HT1080 (cell line): ENCODE results near the gene CNFN. TPM values are rescaled to one million over a fixed set of nuclear protein-coding genes. Genes with fewer than 3 reads are reported as not detected.
"Not testable (repeated sequence)": the region's sequence is repeated elsewhere in the genome, so short reads cannot be mapped to it uniquely, and the experiment has no call there.

Source experiments
- DNase-seq: peaks from one replicate; pipeline ENCODE4 v3.0.0-alpha.2; 2015; ENCODE audit warnings: low read depth
- small RNA-seq: library from RNA; depleted of rRNA; stranded (forward); fragments of <200 nt; gene quantifications from one replicate; pipeline ENCODE3, GENCODE V24; 2014
- total RNA-seq: library from RNA; depleted of rRNA; stranded (reverse); fragments of >200 nt; shearing (Covaris generic); gene quantifications from 2 replicates; pipeline ENCODE4 v1.2.3, GENCODE V29; 2014; rRNA removed

The CNFN gene
- total RNA-seq, 1 experiment from 2014 or later, result not detected

DNA sequence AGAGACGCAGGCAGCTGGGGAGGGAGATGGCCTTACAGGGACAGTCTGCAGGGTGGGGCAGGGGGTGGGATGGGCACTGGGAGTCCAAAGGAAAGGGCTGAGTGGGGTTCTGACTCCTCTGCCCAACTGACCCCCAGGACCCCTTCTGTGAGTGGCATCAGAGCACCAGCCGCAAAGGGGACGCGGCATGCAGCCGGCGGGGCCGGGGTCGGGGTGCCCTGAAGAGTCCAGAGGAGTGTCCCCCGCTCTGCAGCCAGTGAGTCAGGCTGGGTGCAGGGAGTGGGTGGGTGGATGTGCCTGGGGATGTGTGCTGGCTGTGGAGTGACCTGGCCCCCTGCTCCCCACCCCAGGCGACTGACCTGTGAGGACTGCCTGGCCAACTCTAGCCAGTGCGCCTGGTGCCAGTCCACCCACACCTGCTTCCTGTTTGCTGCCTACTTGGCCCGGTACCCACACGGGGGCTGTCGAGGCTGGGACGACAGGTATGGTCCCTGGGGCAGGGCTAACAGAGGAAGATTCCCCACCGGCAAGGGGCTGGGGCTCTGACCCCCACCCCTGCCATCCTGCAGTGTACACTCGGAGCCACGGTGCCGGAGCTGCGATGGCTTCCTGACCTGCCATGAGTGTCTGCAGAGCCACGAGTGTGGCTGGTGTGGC lies 38.9 kb downstream of the CNFN start:
- DNase-seq, result no peak

DNA sequence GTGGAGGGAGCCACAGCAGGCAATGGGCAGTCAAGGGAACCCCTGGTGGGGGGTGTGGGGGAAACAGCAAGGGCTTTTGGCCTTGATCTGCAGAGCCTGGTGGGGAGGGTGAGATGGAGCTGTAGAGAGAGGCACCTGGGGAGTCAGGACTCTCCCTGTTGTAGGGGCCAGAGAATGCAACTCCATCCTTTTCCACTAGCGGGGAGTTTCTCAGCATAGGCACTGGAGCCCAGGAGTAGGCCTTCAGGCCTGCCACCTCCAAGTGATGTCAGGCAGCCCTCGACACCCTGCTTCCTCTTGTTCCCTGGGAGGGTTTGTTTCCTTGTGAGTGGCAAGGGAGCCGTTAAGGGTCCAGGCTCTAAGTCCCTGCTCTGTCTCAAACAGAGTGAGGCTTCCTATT lies 39.7 kb downstream of the CNFN start:
- no peak for DNase-seq

DNA sequence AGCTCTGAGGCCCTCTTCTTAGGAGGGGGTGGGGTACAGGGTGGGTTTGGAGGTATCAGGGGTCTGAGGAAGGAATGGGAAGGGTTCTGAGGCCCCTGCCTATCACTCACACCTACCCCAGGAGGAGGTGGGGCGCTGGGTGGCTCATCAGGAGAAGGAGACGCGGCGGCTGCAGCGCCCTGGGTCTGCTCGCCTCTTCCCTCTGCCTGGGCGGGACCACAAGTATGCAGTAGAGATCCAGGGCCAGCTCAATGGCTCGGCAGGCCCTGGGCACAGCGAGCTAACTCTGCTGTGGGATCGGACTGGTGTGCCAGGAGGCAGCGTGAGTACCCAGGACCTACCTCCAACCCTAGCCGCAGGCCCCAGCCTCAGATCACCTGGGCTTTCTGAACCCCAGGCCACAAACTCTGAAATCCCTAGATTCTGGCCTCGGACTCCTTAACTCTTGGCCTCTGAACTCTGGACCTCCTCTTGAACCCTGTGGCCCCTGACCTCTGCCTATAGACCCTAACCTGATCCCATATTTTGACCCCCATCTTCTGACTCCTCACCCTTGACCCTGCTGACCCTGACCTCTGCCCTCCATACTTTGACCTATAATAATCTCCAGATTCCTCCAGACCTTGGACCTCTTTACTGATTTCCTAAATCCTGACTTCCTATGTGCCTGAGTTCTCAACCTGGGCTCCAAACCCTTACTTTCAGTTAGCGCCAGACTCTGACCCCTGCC lies 40.6 kb downstream of the CNFN start:
- DNase-seq, result no peak

DNA sequence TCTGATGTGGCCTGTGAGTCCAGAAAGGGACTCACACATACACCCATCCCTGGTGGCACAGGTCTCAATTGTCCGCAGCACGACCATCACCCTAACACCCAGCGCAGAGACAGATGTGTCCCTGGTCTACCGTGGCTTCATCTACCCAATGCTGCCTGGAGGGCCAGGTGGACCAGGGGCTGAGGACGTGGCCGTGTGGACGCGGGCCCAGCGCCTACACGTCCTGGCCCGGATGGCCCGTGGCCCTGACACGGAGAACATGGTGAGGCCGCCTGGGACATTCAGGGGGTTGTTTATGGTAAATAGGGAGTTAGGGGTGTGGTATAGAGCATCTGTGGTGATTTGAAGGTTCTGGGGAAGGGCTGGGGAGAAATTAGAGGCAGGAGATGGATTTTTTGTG lies 41.9 kb downstream of the CNFN start:
- no peak for DNase-seq

DNA sequence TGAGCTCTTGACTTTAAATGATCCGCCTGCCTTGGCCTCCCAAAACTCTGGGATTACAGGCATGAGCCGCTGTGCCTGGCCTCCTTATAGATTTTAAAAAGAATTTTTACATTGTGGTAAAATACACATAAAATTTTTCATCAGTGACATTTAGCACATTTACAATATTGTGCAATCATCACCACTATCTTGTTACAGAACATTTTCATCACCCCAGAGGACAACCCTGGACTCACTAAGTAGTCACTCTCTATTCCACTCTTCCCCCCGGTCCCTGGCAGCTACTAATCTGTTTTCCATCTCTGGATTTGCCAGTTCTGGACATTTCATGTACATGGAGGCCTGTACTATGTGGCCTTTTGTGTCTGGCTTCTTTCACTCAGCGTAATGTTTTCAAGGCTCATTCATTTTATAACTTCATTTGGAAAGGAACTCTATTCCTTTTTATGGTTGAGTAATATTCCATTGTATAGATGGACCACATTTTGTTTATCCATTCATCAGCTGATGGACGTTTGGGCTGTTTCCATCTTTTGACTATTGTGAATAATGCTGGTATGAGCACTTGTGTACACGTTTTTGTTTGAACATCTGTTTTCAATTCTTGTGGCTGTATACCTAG lies 44.8 kb downstream of the CNFN start:
- no peak for DNase-seq

DNA sequence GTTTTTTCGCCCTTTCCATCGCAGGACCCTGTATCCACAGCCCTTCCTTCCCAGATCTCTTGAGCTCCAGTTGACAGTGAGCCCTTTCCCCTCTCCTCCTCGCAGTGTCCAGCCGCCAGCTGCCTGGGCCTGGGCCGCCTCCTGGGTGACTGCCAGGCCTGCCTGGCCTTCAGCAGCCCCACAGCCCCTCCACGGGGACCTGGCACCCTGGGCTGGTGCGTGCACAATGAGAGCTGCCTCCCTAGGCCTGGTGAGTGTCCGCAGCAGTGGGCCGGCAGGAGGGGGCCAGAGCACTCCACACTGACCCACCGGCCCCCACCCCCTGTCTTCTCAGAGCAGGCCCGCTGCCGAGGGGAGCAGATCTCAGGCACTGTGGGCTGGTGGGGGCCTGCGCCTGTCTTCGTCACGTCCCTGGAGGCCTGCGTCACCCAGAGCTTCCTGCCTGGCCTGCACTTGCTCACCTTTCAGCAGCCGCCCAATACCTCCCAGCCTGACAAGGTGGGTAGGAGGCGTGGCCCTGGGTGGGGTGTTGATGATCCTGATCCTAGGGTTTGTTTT lies 45.7 kb downstream of the CNFN start:
- no peak for DNase-seq

DNA sequence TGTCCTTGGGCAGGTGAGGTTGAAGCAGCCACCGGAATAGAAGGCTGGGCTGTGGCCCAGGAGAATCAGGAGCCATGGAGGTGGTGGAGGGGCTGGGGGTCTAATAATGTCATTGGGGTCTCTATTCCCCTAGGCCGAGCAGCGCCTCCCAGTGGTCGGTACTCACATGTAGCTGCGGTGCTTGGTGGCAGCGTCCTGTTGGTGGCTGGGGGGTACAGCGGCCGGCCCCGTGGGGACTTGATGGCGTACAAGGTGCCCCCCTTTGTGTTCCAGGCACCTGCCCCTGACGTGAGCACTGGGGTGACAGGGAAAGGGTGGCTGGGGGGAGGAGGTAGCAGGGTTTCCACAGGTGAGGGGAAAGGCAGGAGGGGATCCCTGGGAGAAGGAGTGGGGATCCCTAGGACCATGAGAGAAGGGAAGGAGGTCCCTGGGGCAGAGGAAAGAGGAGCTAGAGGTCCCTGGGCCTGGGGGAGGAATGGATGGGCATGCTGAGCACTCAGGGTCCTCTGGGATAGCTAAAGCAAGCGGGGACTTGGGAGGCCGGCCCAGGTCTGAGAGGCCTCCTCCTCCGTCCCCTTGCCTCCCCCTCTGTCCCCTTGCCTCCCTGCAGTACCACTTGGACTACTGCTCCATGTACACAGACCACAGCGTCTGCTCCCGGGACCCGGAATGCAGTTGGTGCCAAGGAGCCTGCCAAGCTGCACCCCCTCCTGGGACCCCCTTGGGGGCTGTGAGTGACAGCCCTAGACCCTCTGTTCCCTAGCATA lies 46.6 kb downstream of the CNFN start:
- no peak for DNase-seq

DNA sequence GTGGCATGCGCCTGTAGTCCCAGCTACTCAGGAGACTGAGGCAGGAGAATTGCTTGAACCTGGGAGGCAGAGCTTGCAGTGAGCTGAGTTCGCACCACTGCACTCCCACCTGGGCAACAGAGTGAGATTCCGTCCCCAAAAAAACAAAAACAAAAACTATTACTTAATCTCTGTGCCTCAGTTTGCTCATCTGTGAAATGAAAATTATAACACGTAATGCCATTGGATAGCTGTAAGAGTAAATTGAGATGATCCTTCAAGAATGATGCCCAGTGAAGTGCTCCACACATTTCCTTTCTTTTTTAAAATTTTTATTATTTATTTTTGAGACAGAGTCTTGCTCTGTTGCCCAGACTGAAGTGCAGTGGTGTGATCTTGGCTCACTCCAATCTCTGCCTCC lies 50.2 kb downstream of the CNFN start:
- not testable (repeated sequence) for DNase-seq

DNA sequence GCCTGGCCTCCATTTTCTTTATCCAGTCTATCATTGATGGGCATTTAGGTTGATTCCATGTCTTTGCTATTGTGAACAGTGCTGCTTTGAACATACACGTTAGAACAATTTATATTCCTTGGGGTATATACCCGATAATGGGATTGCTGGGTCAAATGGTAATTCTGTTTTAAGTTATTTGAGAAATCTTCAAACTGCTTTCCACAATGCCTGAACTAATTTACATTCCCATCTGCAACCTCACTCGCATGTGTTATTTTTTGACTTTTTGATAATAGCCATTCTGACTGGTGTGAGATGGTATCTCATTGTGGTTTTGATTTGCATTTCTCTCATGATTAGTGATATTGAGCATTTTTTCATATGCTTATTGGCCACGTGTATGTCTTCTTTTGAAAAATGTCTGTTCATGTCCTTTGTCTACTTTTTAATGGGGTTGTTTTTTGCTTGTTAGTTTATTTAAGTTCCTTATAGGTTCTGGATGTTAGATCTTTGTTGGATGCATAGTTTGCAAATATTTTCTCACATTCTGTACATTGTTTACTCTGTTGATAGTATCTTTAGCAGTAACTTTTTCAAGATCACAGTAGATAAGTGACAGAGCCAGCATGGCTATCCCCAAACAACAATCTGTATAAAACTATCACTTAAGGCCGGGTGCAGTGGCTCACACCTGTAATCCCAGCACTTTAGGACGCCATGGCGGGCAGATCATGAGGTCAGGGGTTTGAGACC lies 50.8 kb downstream of the CNFN start:
- DNase-seq, result not testable (repeated sequence)

Small RNAs within 50 kb of the gene (small RNA-seq; reads per million reads assigned to genes)
- gene MIR8077, result not detected

Other genes starting within 250 kb of the CNFN start
- gene DEDD2, start 172.6 kb downstream of the CNFN start, total RNA-seq, result 38.2 and 43.6 TPM in 2 replicates
- 8.7 and 9.2 TPM in 2 replicates for gene ZNF526, start 170.0 kb downstream of the CNFN start, total RNA-seq
- gene GSK3A, start 147.7 kb downstream of the CNFN start, total RNA-seq, result 25.6 and 32.8 TPM in 2 replicates
- 73.0 and 102 TPM in 2 replicates for gene ERF, start 135.2 kb downstream of the CNFN start, total RNA-seq
- gene CIC, start 121.0 kb downstream of the CNFN start, total RNA-seq, result 12.0 and 22.6 TPM in 2 replicates
- gene PRR19, start 88.2 kb downstream of the CNFN start, total RNA-seq, result 1.2 and 2.8 TPM in 2 replicates
- gene PAFAH1B3, start 87.7 kb downstream of the CNFN start, total RNA-seq, result 98.5 and 110 TPM in 2 replicates
- 0.37 and 1.1 TPM in 2 replicates for gene TMEM145, start 77.0 kb downstream of the CNFN start, total RNA-seq
- gene MEGF8, start 64.7 kb downstream of the CNFN start, total RNA-seq, result 13.2 TPM in 2 replicates
- gene LIPE, start 37.1 kb upstream of the CNFN start, total RNA-seq, result not detected in 2 replicates
- gene CXCL17, start 52.6 kb upstream of the CNFN start, total RNA-seq, result not detected in 2 replicates
- not detected in 2 replicates for gene CEACAM1, start 138.2 kb upstream of the CNFN start, total RNA-seq
- not detected in 2 replicates for gene CEACAM8, start 204.6 kb upstream of the CNFN start, total RNA-seq